ENCODE results near the gene TMEM125. TPM values are rescaled to one million over a fixed set of nuclear protein-coding genes. Genes with fewer than 3 reads are reported as not detected.
A peak's percentile ranks its signal among the peaks of the same experiment; 100 is the strongest.

The TMEM125 gene
- total and polyA plus RNA-seq, 11 donors: 0.11 to 0.68 (median 0.29) TPM; not detected in 5

DNA sequence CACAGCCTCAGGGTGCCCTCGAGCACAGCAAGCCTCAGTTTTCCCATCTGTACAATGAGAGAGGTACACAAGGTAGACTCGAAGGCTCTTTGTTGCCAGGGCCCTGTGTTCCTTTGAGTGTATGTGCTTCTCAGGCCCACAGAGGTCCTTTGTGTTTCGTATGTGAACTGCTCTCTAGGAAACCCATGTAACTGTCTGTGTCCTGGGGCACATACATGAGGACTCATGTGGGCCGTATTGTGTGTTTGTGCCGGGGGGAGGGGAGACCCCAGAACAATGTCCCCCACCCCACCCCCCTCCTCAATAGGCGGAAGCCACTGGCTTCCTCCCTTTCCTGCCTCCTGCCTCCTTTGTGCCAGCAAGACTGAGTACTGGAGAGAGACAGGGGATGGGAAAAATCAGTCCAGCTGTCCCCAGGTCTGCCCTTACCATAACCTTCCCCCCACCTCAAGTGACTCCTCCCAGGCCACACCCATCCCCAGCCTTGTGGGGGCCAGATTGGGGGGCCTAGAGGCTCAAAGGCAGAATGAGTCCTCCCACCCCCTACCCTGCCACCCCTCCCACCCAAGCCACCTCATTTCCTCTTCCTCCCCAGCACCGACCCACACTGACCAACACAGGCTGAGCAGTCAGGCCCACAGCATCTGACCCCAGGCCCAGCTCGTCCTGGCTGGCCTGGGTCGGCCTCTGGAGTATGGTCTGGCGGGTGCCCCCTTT lies 30.8 kb downstream of the TMEM125 start, which contains the start of gene TIE1:
TIE1 (plus strand) TSS at position 605 of the 717 bp plus-strand sequence; CDS start at position 695, 90 bp downstream.
- Histone ChIP-seq H3K27ac (peak within 1 kb of the TSS; percentile 66 to 93 (median 80)), H3K36me3 (peaks cover 0 to 6% (median 0%) of the 10 kb centered on the region in 9 donors), H3K9me3 (no peaks in the 10 kb centered on the region), H3K4me3 (peak within 1 kb of the TSS; percentile 27 to 66 (median 52)), H3K27me3 (no peaks in the 10 kb centered on the region), H3K4me1 (peaks cover 0 to 54% (median 37%) of the 10 kb centered on the region in 12 donors)
- WGBS, 4 donors: 54 to 63% (median 61%) methylated on average over 9 to 10 of the region's 10 CpGs
- TF ChIP-seq, protein P1, sequence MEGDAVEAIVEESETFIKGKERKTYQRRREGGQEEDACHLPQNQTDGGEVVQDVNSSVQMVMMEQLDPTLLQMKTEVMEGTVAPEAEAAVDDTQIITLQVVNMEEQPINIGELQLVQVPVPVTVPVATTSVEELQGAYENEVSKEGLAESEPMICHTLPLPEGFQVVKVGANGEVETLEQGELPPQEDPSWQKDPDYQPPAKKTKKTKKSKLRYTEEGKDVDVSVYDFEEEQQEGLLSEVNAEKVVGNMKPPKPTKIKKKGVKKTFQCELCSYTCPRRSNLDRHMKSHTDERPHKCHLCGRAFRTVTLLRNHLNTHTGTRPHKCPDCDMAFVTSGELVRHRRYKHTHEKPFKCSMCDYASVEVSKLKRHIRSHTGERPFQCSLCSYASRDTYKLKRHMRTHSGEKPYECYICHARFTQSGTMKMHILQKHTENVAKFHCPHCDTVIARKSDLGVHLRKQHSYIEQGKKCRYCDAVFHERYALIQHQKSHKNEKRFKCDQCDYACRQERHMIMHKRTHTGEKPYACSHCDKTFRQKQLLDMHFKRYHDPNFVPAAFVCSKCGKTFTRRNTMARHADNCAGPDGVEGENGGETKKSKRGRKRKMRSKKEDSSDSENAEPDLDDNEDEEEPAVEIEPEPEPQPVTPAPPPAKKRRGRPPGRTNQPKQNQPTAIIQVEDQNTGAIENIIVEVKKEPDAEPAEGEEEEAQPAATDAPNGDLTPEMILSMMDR (IDR thresholded peaks at IDR 0.05): no peak
- peak in 1 of 2 donors; percentile 57 for TF ChIP-seq POLR2A (IDR thresholded peaks at IDR 0.05)
- DNase-seq: peak in 4 of 5 donors; percentile 46 to 76 (median 72)
- intact Hi-C loops (cut with DNase I): loop anchor here in 4 of 10 donors (5.0 kb wide), 5 partner anchors 42 to 67 kb away; partner anchors contain the start of gene ELOVL1 (in 1 of the 4)
- ATAC-seq: peak; percentile 60 to 89 (median 68)

DNA sequence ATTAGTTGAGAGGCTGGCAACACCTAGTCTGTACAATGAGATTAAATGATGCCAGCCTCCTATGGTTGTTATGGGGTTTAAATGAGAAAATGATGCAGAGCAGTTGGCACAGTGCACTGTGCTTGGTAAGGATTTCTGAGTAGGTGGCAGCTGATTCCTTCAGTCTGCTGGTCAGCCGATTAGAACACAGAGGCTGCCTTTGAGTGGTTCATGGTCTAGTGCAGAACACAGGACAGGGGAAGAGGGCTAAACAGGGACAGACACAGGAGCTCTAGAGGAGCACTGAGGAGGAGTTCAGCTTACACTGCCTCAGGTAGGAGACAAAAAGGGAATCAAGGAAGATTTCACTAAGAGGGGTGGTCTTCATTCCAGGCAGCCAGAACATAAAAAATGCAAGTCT lies 32.4 kb downstream of the TMEM125 start:
- no peaks in the 10 kb centered on the region for H3K27me3 ChIP-seq
- H3K27ac ChIP-seq: peak overlapping the region in 11 of 12 donors; percentile 37 to 93 (median 79)
- peaks cover 0 to 17% (median 3%) of the 10 kb centered on the region in 9 donors for H3K36me3 ChIP-seq
- peaks cover 0 to 50% (median 28%) of the 10 kb centered on the region in 12 donors for H3K4me1 ChIP-seq
- H3K4me3 ChIP-seq: peak overlapping the region; percentile 27 to 66 (median 52)
- no peak for TF ChIP-seq POLR2A (IDR thresholded peaks at IDR 0.05)
- TF ChIP-seq, protein P1 (IDR thresholded peaks at IDR 0.05): no peak
- whole genome bisulfite sequencing, 4 donors: 30 to 50% (median 42%) methylated on average over 1 of the region's 1 CpG
- intact Hi-C loops (cut with DNase I): loop anchor here in 5 of 10 donors (2.0 to 5.0 kb wide), 6 partner anchors 40 to 65 kb away; partner anchors contain the start of gene ELOVL1 (in 1 of the 5)
- ATAC-seq (peak in 2 of 4 donors; percentile 40 to 41), DNase-seq (peak in 1 of 5 donors; percentile 8)
- no peaks in the 10 kb centered on the region for H3K9me3 ChIP-seq

DNA sequence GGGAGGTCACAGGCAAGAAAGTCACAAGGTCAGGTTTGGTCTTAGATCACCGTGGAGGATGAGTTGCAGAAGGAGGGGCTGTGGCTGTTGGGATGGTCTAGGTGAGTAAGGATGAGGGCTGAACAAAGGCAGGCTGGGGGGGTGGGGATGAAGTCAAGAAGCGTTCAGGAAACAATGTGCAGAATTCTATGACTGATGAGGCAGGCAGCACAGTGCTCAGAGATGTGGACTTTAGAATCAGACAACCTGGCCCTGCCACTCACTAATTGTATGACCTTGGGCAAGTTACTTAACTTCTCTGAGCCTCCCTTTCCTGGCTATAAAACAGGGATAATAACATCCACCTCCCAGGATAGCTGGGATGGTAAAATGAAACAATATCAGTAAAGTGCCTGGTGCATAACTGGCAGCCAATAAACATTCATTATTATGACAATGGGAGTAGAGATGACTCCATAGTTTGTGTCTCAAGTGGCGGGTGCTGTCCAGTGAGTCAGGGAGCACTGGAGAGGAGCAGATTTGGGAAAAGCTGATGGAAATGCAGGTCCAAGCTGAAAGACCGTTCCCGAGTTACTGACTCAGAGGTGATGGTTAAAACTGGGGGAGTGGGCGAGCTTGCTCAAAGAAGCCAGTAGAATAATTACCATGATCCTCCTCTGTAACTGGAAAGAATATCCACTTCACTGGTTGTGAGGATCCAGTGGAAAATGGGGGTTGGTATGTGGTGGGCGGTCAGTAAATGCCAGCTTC lies 33.1 kb downstream of the TMEM125 start:
- Histone ChIP-seq H3K36me3 (peaks cover 0 to 24% (median 7%) of the 10 kb centered on the region in 9 donors), H3K4me3 (peak overlapping the region; percentile 1 to 66 (median 52)), H3K27ac (peak overlapping the region in 9 of 12 donors; percentile 27 to 93 (median 79)), H3K27me3 (no peaks in the 10 kb centered on the region), H3K4me1 (peaks cover 0 to 53% (median 28%) of the 10 kb centered on the region in 12 donors), H3K9me3 (no peaks in the 10 kb centered on the region)
- ATAC-seq: no peak
- TF ChIP-seq, protein P1 (IDR thresholded peaks at IDR 0.05): no peak
- no peak for TF ChIP-seq POLR2A (IDR thresholded peaks at IDR 0.05)
- DNase-seq: peak in 1 of 5 donors; percentile 25
- 57 to 72% (median 66%) methylated on average over 7 of the region's 7 CpGs for WGBS, 4 donors
- intact Hi-C loops (cut with DNase I): loop anchor here in 5 of 10 donors (2.0 to 5.0 kb wide), 6 partner anchors 39 to 66 kb away; partner anchors contain the start of gene ELOVL1 (in 1 of the 5)

Data from heart left ventricle (tissue), 16 donors.